ENCODE data around the gene FRY. TPM values are rescaled to one million over a fixed set of nuclear protein-coding genes. Genes with fewer than 3 reads are reported as not detected.

The FRY gene
- total RNA-seq, 1 experiment from 2014 or later = 4.7 TPM

- Histone ChIP-seq H3K4me2 (no peak overlapping the region), H3F3A (ENCODE audit: insufficient read depth, low read depth) (peaks cover 3% of the 10 kb centered on the region; the same call in 1 of the 2 replicates), H3K79me2 (ENCODE audit: low read depth) (no peaks in the 10 kb centered on the region), H3K4me3 (no peak overlapping the region), H2AFZ (no peak overlapping the region), H3K36me3 (ENCODE audit: low read depth) (peaks cover 57% of the 10 kb centered on the region), H3K27ac (no peak overlapping the region), H4K20me1 (ENCODE audit: insufficient read depth) (no peaks in the 10 kb centered on the region), H3K9me2 (ENCODE audit: insufficient read depth) (no peaks in the 10 kb centered on the region), H3K4me1 (replicated peaks; ENCODE audit: insufficient read depth) (no peaks in the 10 kb centered on the region), H3K9me3 (ENCODE audit: insufficient read depth, low read depth) (peaks cover 21% of the 10 kb centered on the region), H3K27me3 (ENCODE audit: insufficient read depth, low read depth) (no peaks in the 10 kb centered on the region)
- ChIA-PET POLR2A (ENCODE audit: unreplicated experiment) (no interaction called here), CTCF (no interaction called here)
- intact Hi-C loops (cut with micrococcal nuclease; ENCODE audit: unreplicated experiment) = no loop called here
- DNase-seq = no peak
- TF ChIP-seq EZH2 (IDR thresholded peaks at IDR 0.05; ENCODE audit: low read depth) = no peak
- TF ChIP-seq CTCF (conservative IDR thresholded peaks at IDR 0.05) = no peak
- BruUV-seq (replicated peaks) = no TSS peak
Observed at GRCh38 chr13:32334671-32335070, 303.1 kb downstream of the FRY start.

GRCh38 chr13:32340914-32341313, 309.3 kb downstream of the FRY start:
- CTCF ChIA-PET = no interaction called here
- peaks cover 29% of the 10 kb centered on the region for H3K9me3 ChIP-seq (ENCODE audit: insufficient read depth, low read depth)
- no peak overlapping the region for H3K27ac ChIP-seq
- no peaks in the 10 kb centered on the region for H3K4me1 ChIP-seq (replicated peaks; ENCODE audit: insufficient read depth)
- peaks cover 22% of the 10 kb centered on the region for H3K36me3 ChIP-seq (ENCODE audit: low read depth)
- TF ChIP-seq EZH2 (IDR thresholded peaks at IDR 0.05; ENCODE audit: low read depth) = no peak
- no peak for TF ChIP-seq CTCF (conservative IDR thresholded peaks at IDR 0.05)
- H3F3A ChIP-seq (ENCODE audit: insufficient read depth, low read depth) = peaks cover 3% of the 10 kb centered on the region; the same call in 1 of the 2 replicates
- BruUV-seq (replicated peaks) = no TSS peak
- intact Hi-C loops (cut with micrococcal nuclease; ENCODE audit: unreplicated experiment) = no loop called here
- no peaks in the 10 kb centered on the region for H4K20me1 ChIP-seq (ENCODE audit: insufficient read depth)
- H3K4me3 ChIP-seq = no peak overlapping the region
- H2AFZ ChIP-seq = no peak overlapping the region
- POLR2A ChIA-PET (ENCODE audit: unreplicated experiment) = no interaction called here
- H3K79me2 ChIP-seq (ENCODE audit: low read depth) = no peaks in the 10 kb centered on the region
- no peaks in the 10 kb centered on the region for H3K9me2 ChIP-seq (ENCODE audit: insufficient read depth)
- DNase-seq = no peak
- no peaks in the 10 kb centered on the region for H3K27me3 ChIP-seq (ENCODE audit: insufficient read depth, low read depth)
- no peak overlapping the region for H3K4me2 ChIP-seq

- H3K79me2 ChIP-seq (ENCODE audit: low read depth) = no peaks in the 10 kb centered on the region
- POLR2A ChIA-PET (ENCODE audit: unreplicated experiment) = no interaction called here
- intact Hi-C loops (cut with micrococcal nuclease; ENCODE audit: unreplicated experiment) = no loop called here
Observed at GRCh38 chr13:32347651-32348050, 316.1 kb downstream of the FRY start.

More at GRCh38 chr13:32347651-32348050, 316.1 kb downstream of the FRY start:
- H3K9me3 ChIP-seq (ENCODE audit: insufficient read depth, low read depth) = no peaks in the 10 kb centered on the region
- no peak for TF ChIP-seq CTCF (conservative IDR thresholded peaks at IDR 0.05)
- no peak for TF ChIP-seq EZH2 (IDR thresholded peaks at IDR 0.05; ENCODE audit: low read depth)
- H3K4me3 ChIP-seq = no peak overlapping the region
- no peak overlapping the region for H3K4me2 ChIP-seq
- H3K4me1 ChIP-seq (replicated peaks; ENCODE audit: insufficient read depth) = no peaks in the 10 kb centered on the region
- no peaks in the 10 kb centered on the region for H3K9me2 ChIP-seq (ENCODE audit: insufficient read depth)
- H3F3A ChIP-seq (ENCODE audit: insufficient read depth, low read depth) = no peaks in the 10 kb centered on the region
- CTCF ChIA-PET = no interaction called here
- no peaks in the 10 kb centered on the region for H4K20me1 ChIP-seq (ENCODE audit: insufficient read depth)
- H3K36me3 ChIP-seq (ENCODE audit: low read depth) = no peaks in the 10 kb centered on the region
- no peak overlapping the region for H2AFZ ChIP-seq
- DNase-seq = no peak
- H3K27me3 ChIP-seq (ENCODE audit: insufficient read depth, low read depth) = no peaks in the 10 kb centered on the region
- BruUV-seq (replicated peaks) = no TSS peak
- H3K27ac ChIP-seq = no peak overlapping the region

All from PC-9 (cell line).